ENCODE results near the gene NUP210.

NUP210 gene

DNA sequence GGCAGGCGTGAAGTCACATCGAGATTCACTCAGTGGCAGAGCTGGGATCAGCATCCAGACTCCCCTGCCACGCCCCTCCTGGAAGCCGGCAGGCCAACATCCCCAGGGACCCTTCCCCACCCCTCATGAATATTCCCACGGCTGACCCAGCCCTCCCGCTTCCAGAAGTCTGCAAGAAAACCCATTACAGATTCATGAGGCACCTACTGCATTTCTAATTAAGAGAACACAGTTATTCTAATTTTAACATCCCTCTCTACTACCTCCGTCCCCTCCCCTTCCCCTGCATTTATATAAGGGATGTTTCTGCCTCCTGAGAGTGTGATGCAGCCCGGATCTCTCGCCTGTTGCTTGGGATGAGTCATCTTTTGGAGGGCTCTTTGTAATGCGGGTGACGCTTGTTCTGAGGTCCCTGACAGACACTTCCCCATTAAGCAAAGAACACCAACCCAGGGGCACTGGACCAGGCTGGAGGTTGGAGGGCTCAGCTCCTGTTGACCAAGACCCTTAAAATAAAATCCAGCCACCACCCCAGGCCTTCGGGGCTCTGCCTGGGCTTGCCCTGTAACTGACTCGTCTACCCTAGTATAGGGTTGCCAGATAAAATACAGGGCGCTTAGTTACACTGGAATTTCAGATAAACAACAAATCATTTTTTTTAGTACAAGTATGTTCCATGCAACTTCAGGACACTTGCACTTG, 118.7 kb downstream of the NUP210 start:
- Histone ChIP-seq H2AFZ (ENCODE audit: low read length, unreplicated experiment) (no peak overlapping the region), H3K4me3 (ENCODE audit: low read depth, low read length) (no peak overlapping the region), H3K36me3 (ENCODE audit: insufficient read depth, low read length) (no peaks in the 10 kb centered on the region), H3K27ac (ENCODE audit: low read depth, low read length) (no peak overlapping the region), H3K4me1 (ENCODE audit: control insufficient read depth, insufficient read depth, low read length, unreplicated experiment) (peaks cover 3% of the 10 kb centered on the region), H3K27me3 (ENCODE audit: insufficient read depth, low read length) (peaks cover 14% of the 10 kb centered on the region), H3K79me2 (ENCODE audit: control insufficient read depth, insufficient read depth, low read length, unreplicated experiment) (no peaks in the 10 kb centered on the region)

DNA sequence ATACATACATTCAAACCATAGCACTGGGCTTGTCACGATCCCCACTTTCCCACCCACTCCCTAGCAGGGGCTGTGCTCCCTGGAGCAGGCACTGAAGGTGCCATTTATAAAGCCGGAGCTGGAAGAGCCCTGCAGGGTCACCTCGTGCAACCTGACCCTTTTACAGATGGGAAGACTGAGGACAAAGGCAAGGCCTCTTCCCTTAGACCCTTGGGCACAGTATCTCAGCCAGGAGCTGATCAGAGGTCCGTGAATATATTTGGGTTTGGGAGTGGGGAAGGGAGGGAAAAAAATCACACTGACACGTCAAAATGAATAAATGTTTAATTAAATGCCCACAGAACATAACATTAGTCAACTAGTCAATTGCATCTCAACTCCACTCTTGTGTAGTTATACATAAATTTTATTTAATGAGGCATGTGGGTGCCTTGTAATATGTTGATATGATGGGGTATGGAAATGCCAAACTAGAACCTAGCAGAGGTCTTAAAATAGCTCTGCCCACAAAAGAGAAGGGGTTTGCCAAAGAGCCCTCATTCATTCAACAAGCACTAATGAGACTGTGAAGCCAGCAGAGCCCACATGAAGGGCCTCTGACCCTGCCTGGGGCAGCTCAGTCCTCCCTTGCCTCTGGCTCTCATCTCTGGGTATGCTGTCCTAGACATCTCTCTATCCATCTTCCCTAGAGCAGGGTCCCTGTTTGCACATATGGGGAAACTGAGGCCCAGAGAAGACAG, 119.4 kb downstream of the NUP210 start:
- Histone ChIP-seq H3K27me3 (ENCODE audit: insufficient read depth, low read length) (peaks cover 18% of the 10 kb centered on the region), H3K4me1 (ENCODE audit: control insufficient read depth, insufficient read depth, low read length, unreplicated experiment) (peaks cover 3% of the 10 kb centered on the region), H3K4me3 (ENCODE audit: low read depth, low read length) (no peak overlapping the region), H3K36me3 (ENCODE audit: insufficient read depth, low read length) (no peaks in the 10 kb centered on the region), H3K27ac (ENCODE audit: low read depth, low read length) (no peak overlapping the region), H3K79me2 (ENCODE audit: control insufficient read depth, insufficient read depth, low read length, unreplicated experiment) (no peaks in the 10 kb centered on the region), H2AFZ (ENCODE audit: low read length, unreplicated experiment) (no peak overlapping the region)

- Histone ChIP-seq H2AFZ (ENCODE audit: low read length, unreplicated experiment) (no peak overlapping the region), H3K4me1 (ENCODE audit: control insufficient read depth, insufficient read depth, low read length, unreplicated experiment) (peaks cover 3% of the 10 kb centered on the region), H3K27ac (ENCODE audit: low read depth, low read length) (no peak overlapping the region), H3K4me3 (ENCODE audit: low read depth, low read length) (no peak overlapping the region), H3K36me3 (ENCODE audit: insufficient read depth, low read length) (no peaks in the 10 kb centered on the region), H3K27me3 (ENCODE audit: insufficient read depth, low read length) (peaks cover 27% of the 10 kb centered on the region), H3K79me2 (ENCODE audit: control insufficient read depth, insufficient read depth, low read length, unreplicated experiment) (no peaks in the 10 kb centered on the region)
Observed at GRCh38 chr3:13299531-13300155, 120.5 kb downstream of the NUP210 start.

DNA sequence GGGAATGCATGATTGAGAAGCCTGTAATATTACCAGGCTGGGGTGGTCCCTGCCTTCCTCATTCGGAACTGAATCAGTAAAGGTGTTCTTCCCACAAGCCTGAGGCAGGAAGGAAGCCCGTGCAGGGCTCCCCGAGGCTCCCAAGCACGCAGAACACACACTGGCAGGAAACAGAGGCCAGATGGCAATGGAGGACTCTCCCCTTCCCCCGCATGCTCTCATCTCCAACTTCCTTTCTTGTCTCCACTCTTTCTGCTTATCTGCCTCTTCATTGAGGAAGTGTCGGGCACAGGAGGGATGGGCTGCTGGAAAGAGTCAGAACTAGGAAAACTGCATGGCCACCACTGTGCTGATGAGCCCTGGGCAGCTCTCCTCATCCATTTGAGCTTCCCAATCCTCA, 123.5 kb downstream of the NUP210 start:
- Histone ChIP-seq H3K4me3 (ENCODE audit: low read depth, low read length) (no peak overlapping the region), H3K27ac (ENCODE audit: low read depth, low read length) (no peak overlapping the region), H2AFZ (ENCODE audit: low read length, unreplicated experiment) (no peak overlapping the region), H3K27me3 (ENCODE audit: insufficient read depth, low read length) (peaks cover 43% of the 10 kb centered on the region), H3K36me3 (ENCODE audit: insufficient read depth, low read length) (no peaks in the 10 kb centered on the region), H3K4me1 (ENCODE audit: control insufficient read depth, insufficient read depth, low read length, unreplicated experiment) (peaks cover 3% of the 10 kb centered on the region), H3K79me2 (ENCODE audit: control insufficient read depth, insufficient read depth, low read length, unreplicated experiment) (no peaks in the 10 kb centered on the region)

- no peak overlapping the region for H3K27ac ChIP-seq (ENCODE audit: low read depth, low read length)
- no peaks in the 10 kb centered on the region for H3K79me2 ChIP-seq (ENCODE audit: control insufficient read depth, insufficient read depth, low read length, unreplicated experiment)
- no peaks in the 10 kb centered on the region for H3K4me1 ChIP-seq (ENCODE audit: control insufficient read depth, insufficient read depth, low read length, unreplicated experiment)
- no peak overlapping the region for H2AFZ ChIP-seq (ENCODE audit: low read length, unreplicated experiment)
- H3K36me3 ChIP-seq (ENCODE audit: insufficient read depth, low read length): no peaks in the 10 kb centered on the region
- H3K4me3 ChIP-seq (ENCODE audit: low read depth, low read length): no peak overlapping the region
- peaks cover 59% of the 10 kb centered on the region for H3K27me3 ChIP-seq (ENCODE audit: insufficient read depth, low read length)
Observed at GRCh38 chr3:13294442-13295351, 125.4 kb downstream of the NUP210 start.

- Histone ChIP-seq H2AFZ (ENCODE audit: low read length, unreplicated experiment) (no peak overlapping the region), H3K27ac (ENCODE audit: low read depth, low read length) (no peak overlapping the region), H3K4me1 (ENCODE audit: control insufficient read depth, insufficient read depth, low read length, unreplicated experiment) (no peaks in the 10 kb centered on the region), H3K4me3 (ENCODE audit: low read depth, low read length) (no peak overlapping the region), H3K79me2 (ENCODE audit: control insufficient read depth, insufficient read depth, low read length, unreplicated experiment) (no peaks in the 10 kb centered on the region), H3K36me3 (ENCODE audit: insufficient read depth, low read length) (no peaks in the 10 kb centered on the region), H3K27me3 (ENCODE audit: insufficient read depth, low read length) (peaks cover 75% of the 10 kb centered on the region)
Observed at GRCh38 chr3:13292375-13292774, 127.7 kb downstream of the NUP210 start.

- H3K4me1 ChIP-seq (ENCODE audit: control insufficient read depth, insufficient read depth, low read length, unreplicated experiment): no peaks in the 10 kb centered on the region
- no peak overlapping the region for H3K27ac ChIP-seq (ENCODE audit: low read depth, low read length)
- H3K36me3 ChIP-seq (ENCODE audit: insufficient read depth, low read length): no peaks in the 10 kb centered on the region
- H3K4me3 ChIP-seq (ENCODE audit: low read depth, low read length): no peak overlapping the region
- H3K79me2 ChIP-seq (ENCODE audit: control insufficient read depth, insufficient read depth, low read length, unreplicated experiment): no peaks in the 10 kb centered on the region
- peaks cover 77% of the 10 kb centered on the region for H3K27me3 ChIP-seq (ENCODE audit: insufficient read depth, low read length)
- no peak overlapping the region for H2AFZ ChIP-seq (ENCODE audit: low read length, unreplicated experiment)
Observed at GRCh38 chr3:13290941-13291340, 129.2 kb downstream of the NUP210 start.

DNA sequence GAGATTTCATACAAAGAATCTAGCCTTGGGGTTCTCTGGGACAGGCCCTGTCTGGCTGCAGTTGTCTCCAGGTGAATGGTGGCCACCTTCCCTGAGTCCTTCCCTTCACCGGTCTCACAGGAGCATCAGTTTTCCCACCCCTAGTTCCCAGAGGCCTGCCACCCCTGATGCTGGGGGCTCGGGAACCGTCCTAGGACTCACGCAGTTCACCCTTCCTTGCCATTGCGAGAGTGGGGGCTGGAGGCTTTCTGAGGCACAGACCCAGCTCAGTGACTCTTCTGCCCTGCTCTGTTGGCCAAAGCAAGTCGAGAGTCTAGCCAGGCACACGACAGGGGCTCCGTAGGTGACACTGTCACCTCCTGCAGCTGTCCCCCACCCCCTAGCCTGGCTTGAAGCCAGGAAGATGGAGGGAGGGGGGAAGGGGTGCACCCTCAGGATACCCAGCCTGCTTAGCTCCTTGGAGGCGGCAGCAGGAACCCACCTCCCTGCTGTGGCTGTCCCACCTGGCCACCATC, 130.3 kb downstream of the NUP210 start:
- Histone ChIP-seq H3K36me3 (ENCODE audit: insufficient read depth, low read length) (no peaks in the 10 kb centered on the region), H3K27ac (ENCODE audit: low read depth, low read length) (no peak overlapping the region), H2AFZ (ENCODE audit: low read length, unreplicated experiment) (no peak overlapping the region), H3K27me3 (ENCODE audit: insufficient read depth, low read length) (peaks cover 79% of the 10 kb centered on the region), H3K79me2 (ENCODE audit: control insufficient read depth, insufficient read depth, low read length, unreplicated experiment) (no peaks in the 10 kb centered on the region), H3K4me1 (ENCODE audit: control insufficient read depth, insufficient read depth, low read length, unreplicated experiment) (no peaks in the 10 kb centered on the region), H3K4me3 (ENCODE audit: low read depth, low read length) (no peak overlapping the region)

DNA sequence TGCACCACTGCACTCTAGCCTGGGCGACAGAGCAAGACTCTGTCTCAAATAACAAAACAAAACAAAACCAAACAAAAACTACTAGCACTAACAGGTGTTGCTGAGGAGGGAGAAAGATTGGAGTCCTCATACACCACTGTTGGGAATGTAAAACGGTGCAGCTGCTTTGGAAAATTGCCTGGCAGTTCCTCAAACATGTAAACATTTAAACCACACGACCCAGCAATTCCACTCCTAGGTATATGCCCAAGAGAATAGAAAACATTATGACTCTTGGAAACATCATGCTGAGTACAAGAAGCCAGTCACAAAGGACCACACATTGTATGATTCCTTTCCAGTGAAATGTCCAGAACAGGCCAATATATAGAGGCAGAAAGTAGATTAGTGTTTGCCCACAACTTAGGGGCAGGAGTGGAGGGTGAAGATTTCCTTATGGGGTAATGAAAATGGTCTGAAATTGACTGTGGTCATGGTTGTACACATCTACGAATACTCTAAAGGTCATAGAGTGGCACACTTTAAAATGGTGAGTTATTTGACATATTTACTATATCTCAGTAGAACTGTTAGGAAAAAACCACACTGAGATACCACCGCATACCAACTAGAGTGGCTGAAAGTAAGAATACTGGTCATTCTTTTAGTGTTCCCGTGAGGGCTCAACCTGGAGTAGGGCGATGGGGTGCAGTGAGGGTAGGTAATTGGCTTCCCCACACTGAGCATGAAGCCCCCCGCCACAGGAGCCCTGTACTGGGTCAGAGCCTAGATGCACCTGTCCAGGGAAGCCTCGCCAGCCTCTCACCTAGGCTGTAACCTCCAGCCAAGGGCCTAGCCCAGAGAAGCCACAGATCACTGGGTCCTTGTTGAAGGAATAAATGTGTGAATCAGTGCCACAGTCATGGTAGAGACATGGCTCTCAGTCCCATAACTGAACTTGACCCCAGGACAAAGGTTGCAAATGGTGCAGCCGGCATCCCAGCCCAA, 131.1 kb downstream of the NUP210 start:
- Histone ChIP-seq H3K27ac (ENCODE audit: low read depth, low read length) (no peak overlapping the region), H3K79me2 (ENCODE audit: control insufficient read depth, insufficient read depth, low read length, unreplicated experiment) (no peaks in the 10 kb centered on the region), H2AFZ (ENCODE audit: low read length, unreplicated experiment) (no peak overlapping the region), H3K4me1 (ENCODE audit: control insufficient read depth, insufficient read depth, low read length, unreplicated experiment) (no peaks in the 10 kb centered on the region), H3K4me3 (ENCODE audit: low read depth, low read length) (no peak overlapping the region), H3K27me3 (ENCODE audit: insufficient read depth, low read length) (peaks cover 79% of the 10 kb centered on the region), H3K36me3 (ENCODE audit: insufficient read depth, low read length) (peaks cover under 1% of the 10 kb centered on the region; the same call in 1 of the 2 replicates)

All from ACC112 (cell line).